HL-60 (cell line): Measurements from ENCODE around the gene ETFA.

Source experiments
- DNase-seq, 2 experiments: peaks; one replicate each; pipeline ENCODE4 v3.0.0-alpha.2; 2010 to 2020; ENCODE audit warnings: low read depth in 1 of 2, low spot score in 1 of 2
- H3K27ac ChIP-seq: fragments of 250-450 bp; sonication (Bioruptor Pico); replicated peaks from 2 replicates; pipeline ENCODE4 v1.5.1; 2020; ENCODE audit warnings: mild to moderate bottlenecking, moderate library complexity
- H3K27me3 ChIP-seq: fragments of 250-450 bp; sonication (Bioruptor Pico); 2 replicates; pipeline ENCODE4 v1.5.1; 2021; ENCODE audit warnings: mild to moderate bottlenecking, moderate library complexity; ENCODE audit not compliant: insufficient read depth, poor library complexity, severe bottlenecking
- H3K4me3 ChIP-seq: replicated peaks from 2 replicates; pipeline ENCODE4 v1.5.1; 2011; ENCODE audit warnings: mild to moderate bottlenecking, control low read depth, low read length; ENCODE audit not compliant: insufficient read depth
- CTCF ChIP-seq: IDR thresholded peaks from one replicate; pipeline ENCODE4 v1.5.1; 2011; ENCODE audit warnings: low read length, control low read depth, inconsistent platforms; ENCODE audit not compliant: insufficient read depth
- GABPA ChIP-seq: IDR thresholded peaks from 2 replicates; pipeline ENCODE4 v1.6.1; 2012; ENCODE audit warnings: low read depth
- POLR2AphosphoS5 ChIP-seq: IDR thresholded peaks from 2 replicates; pipeline ENCODE4 v1.6.1; 2012; ENCODE audit warnings: low read depth
- SPI1 ChIP-seq: IDR thresholded peaks from 2 replicates; pipeline ENCODE4 v1.6.1; 2012; ENCODE audit warnings: low read depth, mild to moderate bottlenecking, borderline replicate concordance
- TF ChIP-seq, protein P1 (sequence below): IDR thresholded peaks from 2 replicates; pipeline ENCODE4 v1.6.1; 2012; ENCODE audit warnings: low read depth; ENCODE audit not compliant: insufficient replicate concordance

The ETFA gene

DNA sequence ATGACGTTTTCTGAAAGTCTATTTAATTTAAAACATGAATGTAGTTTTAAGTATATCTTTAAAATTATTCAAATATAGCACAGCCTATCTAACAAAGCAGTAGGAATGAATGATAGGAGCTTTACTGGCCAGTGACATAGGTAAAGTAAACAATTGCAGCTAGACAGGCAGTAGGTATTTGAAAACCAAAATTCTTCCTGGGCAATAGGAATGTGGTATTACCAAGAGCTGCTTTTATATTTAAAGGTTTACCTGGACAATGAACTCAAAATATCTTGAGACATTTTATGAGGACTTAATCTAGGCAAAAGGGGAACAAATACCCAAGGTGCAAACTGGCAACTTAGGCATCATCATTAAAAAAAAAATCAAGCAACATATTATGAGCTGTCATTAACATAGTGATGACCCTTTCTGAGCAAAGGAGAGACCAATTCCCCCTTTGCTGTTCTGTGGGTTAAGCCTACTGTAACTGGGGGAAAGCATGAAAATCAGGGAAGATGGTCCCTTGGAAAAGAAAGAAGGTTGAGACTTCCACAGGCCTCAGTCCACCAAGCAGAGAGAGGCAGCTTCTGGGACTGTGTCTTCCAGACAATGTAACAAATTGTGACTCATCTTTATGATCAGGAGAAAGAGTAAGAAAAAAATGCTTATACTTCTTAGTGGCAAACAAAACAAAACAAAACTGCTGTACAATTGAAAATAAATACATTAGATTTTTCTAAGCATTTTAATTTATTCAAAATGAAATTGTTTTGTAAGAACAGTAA, 38.2 kb upstream of the ETFA start:
- Histone ChIP-seq H3K4me3 (no peak overlapping the region), H3K27ac (no peak overlapping the region), H3K27me3 (no peaks in the 10 kb centered on the region)
- no peak for TF ChIP-seq CTCF
- no peak for TF ChIP-seq GABPA
- TF ChIP-seq SPI1 = no peak
- TF ChIP-seq, protein P1, sequence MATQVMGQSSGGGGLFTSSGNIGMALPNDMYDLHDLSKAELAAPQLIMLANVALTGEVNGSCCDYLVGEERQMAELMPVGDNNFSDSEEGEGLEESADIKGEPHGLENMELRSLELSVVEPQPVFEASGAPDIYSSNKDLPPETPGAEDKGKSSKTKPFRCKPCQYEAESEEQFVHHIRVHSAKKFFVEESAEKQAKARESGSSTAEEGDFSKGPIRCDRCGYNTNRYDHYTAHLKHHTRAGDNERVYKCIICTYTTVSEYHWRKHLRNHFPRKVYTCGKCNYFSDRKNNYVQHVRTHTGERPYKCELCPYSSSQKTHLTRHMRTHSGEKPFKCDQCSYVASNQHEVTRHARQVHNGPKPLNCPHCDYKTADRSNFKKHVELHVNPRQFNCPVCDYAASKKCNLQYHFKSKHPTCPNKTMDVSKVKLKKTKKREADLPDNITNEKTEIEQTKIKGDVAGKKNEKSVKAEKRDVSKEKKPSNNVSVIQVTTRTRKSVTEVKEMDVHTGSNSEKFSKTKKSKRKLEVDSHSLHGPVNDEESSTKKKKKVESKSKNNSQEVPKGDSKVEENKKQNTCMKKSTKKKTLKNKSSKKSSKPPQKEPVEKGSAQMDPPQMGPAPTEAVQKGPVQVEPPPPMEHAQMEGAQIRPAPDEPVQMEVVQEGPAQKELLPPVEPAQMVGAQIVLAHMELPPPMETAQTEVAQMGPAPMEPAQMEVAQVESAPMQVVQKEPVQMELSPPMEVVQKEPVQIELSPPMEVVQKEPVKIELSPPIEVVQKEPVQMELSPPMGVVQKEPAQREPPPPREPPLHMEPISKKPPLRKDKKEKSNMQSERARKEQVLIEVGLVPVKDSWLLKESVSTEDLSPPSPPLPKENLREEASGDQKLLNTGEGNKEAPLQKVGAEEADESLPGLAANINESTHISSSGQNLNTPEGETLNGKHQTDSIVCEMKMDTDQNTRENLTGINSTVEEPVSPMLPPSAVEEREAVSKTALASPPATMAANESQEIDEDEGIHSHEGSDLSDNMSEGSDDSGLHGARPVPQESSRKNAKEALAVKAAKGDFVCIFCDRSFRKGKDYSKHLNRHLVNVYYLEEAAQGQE = no peak
- TF ChIP-seq POLR2AphosphoS5 = no peak
- DNase-seq = no peak

GRCh38 chr15:76347482-76348055, 36.3 kb upstream of the ETFA start:
- no peak overlapping the region for H3K27ac ChIP-seq
- no peaks in the 10 kb centered on the region for H3K27me3 ChIP-seq
- H3K4me3 ChIP-seq = no peak overlapping the region
- no peak for DNase-seq
- TF ChIP-seq SPI1 = no peak
- no peak for TF ChIP-seq POLR2AphosphoS5
- TF ChIP-seq CTCF = no peak
- TF ChIP-seq GABPA = no peak
- TF ChIP-seq, protein P1 = no peak

DNA sequence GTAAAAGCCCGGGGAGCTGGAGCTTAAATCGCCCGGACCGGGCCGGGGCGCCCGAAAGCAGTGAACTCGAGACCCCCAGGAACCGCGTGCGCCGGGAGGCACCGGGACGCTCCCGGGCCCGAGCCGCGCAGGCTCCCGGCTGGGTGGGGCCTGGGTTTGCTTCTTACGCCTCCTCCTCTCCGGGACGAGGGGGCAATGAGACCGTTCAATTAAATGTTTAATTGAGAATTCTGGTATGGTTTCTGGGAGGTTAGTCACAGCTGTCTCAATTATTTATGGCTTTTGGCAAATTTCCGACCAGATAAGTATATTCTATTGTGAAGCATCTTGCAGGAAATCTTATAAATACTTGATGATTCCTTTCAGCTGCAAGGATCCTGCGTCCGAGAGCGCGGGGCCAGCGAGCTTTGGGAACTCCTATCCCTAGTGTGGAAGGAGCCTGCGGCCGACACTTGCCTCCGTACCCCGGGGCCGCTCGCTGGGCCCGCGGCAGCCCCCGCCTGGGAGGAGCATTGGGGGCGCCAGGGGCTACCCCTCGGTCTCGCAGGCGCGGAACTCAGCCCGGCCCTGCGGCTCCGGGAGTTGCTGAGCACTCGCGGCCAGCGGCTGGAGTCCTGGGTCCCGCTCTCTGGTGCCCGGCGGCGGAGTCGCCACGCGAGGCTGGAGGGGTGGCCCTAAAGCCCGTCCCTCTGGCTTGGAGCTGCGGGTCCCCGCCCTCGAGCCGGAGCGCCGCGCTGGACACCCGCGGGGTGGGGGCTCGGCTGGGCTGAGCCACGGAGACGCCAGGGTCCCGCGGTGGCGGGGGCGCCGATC, 35.6 kb upstream of the ETFA start:
- Histone ChIP-seq H3K4me3 (peak overlapping the region; percentile 48), H3K27me3 (no peaks in the 10 kb centered on the region), H3K27ac (no peak overlapping the region)
- no peak for DNase-seq
- TF ChIP-seq SPI1 = no peak
